ENCODE results near the gene RYR2.

Gene RYR2

GRCh38 chr1:237031480-237031879 is 10.5 kb upstream of the RYR2 start:
- no peak for DNase-seq (ENCODE audit: low read depth in 2 of 2, low spot score in 1 of 2)

- DNase-seq (ENCODE audit: low read depth in 2 of 2, low spot score in 1 of 2): no peak
Measured at GRCh38 chr1:237032029-237032428, 10.0 kb upstream of the RYR2 start.

GRCh38 chr1:237033061-237033460 is 8.9 kb upstream of the RYR2 start:
- no peak for DNase-seq (ENCODE audit: low read depth in 2 of 2, low spot score in 1 of 2)

GRCh38 chr1:237033804-237034203 is 8.2 kb upstream of the RYR2 start:
- no peak for DNase-seq (ENCODE audit: low read depth in 2 of 2, low spot score in 1 of 2)

- no peak for DNase-seq (ENCODE audit: low read depth in 2 of 2, low spot score in 1 of 2)
Measured at GRCh38 chr1:237035759-237036158, 6.2 kb upstream of the RYR2 start.

- no peak for DNase-seq (ENCODE audit: low read depth in 2 of 2, low spot score in 1 of 2)
Measured at GRCh38 chr1:237038211-237038610, 3.8 kb upstream of the RYR2 start.

- DNase-seq (ENCODE audit: low read depth in 2 of 2, low spot score in 1 of 2): no peak
Measured at GRCh38 chr1:237040823-237041222, 1.2 kb upstream of the RYR2 start.

- DNase-seq (ENCODE audit: low read depth in 2 of 2, low spot score in 1 of 2): no peak
Measured at GRCh38 chr1:237041461-237041794, 556 bp upstream of the RYR2 start.

- no peak for DNase-seq (ENCODE audit: low read depth in 2 of 2, low spot score in 1 of 2)
Measured at GRCh38 chr1:237042526-237042891, 525 bp downstream of the RYR2 start.

GRCh38 chr1:237042892-237043576 is 1.1 kb downstream of the RYR2 start:
- DNase-seq (ENCODE audit: low read depth in 2 of 2, low spot score in 1 of 2): no peak

GRCh38 chr1:237043846-237044636 is 2.1 kb downstream of the RYR2 start:
- no peak for DNase-seq (ENCODE audit: low read depth in 2 of 2, low spot score in 1 of 2)

GRCh38 chr1:237045278-237046016 is 3.5 kb downstream of the RYR2 start:
- DNase-seq (ENCODE audit: low read depth in 2 of 2, low spot score in 1 of 2): no peak

GRCh38 chr1:237048803-237049202 is 6.8 kb downstream of the RYR2 start:
- no peak for DNase-seq (ENCODE audit: low read depth in 2 of 2, low spot score in 1 of 2)

GRCh38 chr1:237050185-237050584 is 8.2 kb downstream of the RYR2 start:
- no peak for DNase-seq (ENCODE audit: low read depth in 2 of 2, low spot score in 1 of 2)

- no peak for DNase-seq (ENCODE audit: low read depth in 2 of 2, low spot score in 1 of 2)
Measured at GRCh38 chr1:237050915-237051314, 8.9 kb downstream of the RYR2 start.

GRCh38 chr1:237054313-237054712 is 12.3 kb downstream of the RYR2 start:
- DNase-seq (ENCODE audit: low read depth in 2 of 2, low spot score in 1 of 2): no peak

GRCh38 chr1:237058470-237058869 is 16.5 kb downstream of the RYR2 start:
- no peak for DNase-seq (ENCODE audit: low read depth in 2 of 2, low spot score in 1 of 2)

GRCh38 chr1:237059244-237059643 is 17.3 kb downstream of the RYR2 start:
- DNase-seq (ENCODE audit: low read depth in 2 of 2, low spot score in 1 of 2): no peak

- no peak for DNase-seq (ENCODE audit: low read depth in 2 of 2, low spot score in 1 of 2)
Measured at GRCh38 chr1:237062976-237063375, 21.0 kb downstream of the RYR2 start.

- DNase-seq (ENCODE audit: low read depth in 2 of 2, low spot score in 1 of 2): no peak
Measured at GRCh38 chr1:237065903-237066302, 23.9 kb downstream of the RYR2 start.

GRCh38 chr1:237070519-237070918 is 28.5 kb downstream of the RYR2 start:
- no peak for DNase-seq (ENCODE audit: low read depth in 2 of 2, low spot score in 1 of 2)
